ENCODE results near the gene PDGFB. TPM values are rescaled to one million over a fixed set of nuclear protein-coding genes. Genes with fewer than 3 reads are reported as not detected.

PDGFB gene
- total and polyA plus RNA-seq, 2 experiments from 2014 or later: 2.2 to 8.0 TPM

- ATAC-seq: no peak
- H3K4me2 ChIP-seq: no peak overlapping the region
- no peaks in the 10 kb centered on the region for H3K36me3 Mint-ChIP-seq (ENCODE audit: low read depth)
- H3K4me3 ChIP-seq: no peak overlapping the region
- no peak overlapping the region for H3K27ac ChIP-seq (ENCODE audit: low read depth)
- no peaks in the 10 kb centered on the region for H3K79me2 ChIP-seq (replicated peaks; ENCODE audit: insufficient read depth)
- no peaks in the 10 kb centered on the region for H4K20me1 ChIP-seq (replicated peaks; ENCODE audit: insufficient read depth)
- H3K4me3 Mint-ChIP-seq: no peak overlapping the region
- no peak for TF ChIP-seq CTCF (conservative IDR thresholded peaks at IDR 0.05; ENCODE audit: low read depth in 2 of 2)
- no peak for TF ChIP-seq ZNF114 (CRISPR knock-in tag; IDR thresholded peaks at IDR 0.05)
- TF ChIP-seq ZNF331 (CRISPR knock-in tag; IDR thresholded peaks at IDR 0.05; ENCODE audit: low read depth): no peak
- TF ChIP-seq EZH2 (IDR thresholded peaks at IDR 0.05; ENCODE audit: low read depth, unreplicated experiment): no peak
- TF ChIP-seq CREB1 (CRISPR knock-in tag; IDR thresholded peaks at IDR 0.05; ENCODE audit: low read depth): no peak
- no peak for TF ChIP-seq ZNF462 (CRISPR knock-in tag; IDR thresholded peaks at IDR 0.05)
- TF ChIP-seq POLR2AphosphoS5 (IDR thresholded peaks at IDR 0.05; ENCODE audit: low read depth): no peak
- no peak for TF ChIP-seq STAT1 (IDR thresholded peaks at IDR 0.05; ENCODE audit: unreplicated experiment)
- TF ChIP-seq JUNB (IDR thresholded peaks at IDR 0.05; ENCODE audit: unreplicated experiment): no peak
- TF ChIP-seq NANOG (IDR thresholded peaks at IDR 0.05; ENCODE audit: borderline replicate concordance): no peak
- no peak for TF ChIP-seq REST (IDR thresholded peaks at IDR 0.05; ENCODE audit: unreplicated experiment)
- TF ChIP-seq ETS1 (IDR thresholded peaks at IDR 0.05): no peak
- H3K4me1 ChIP-seq (ENCODE audit: insufficient read depth): no peaks in the 10 kb centered on the region
- H3K4me1 Mint-ChIP-seq: peaks cover 10% of the 10 kb centered on the region
- peaks cover 28% of the 10 kb centered on the region for H3K27me3 Mint-ChIP-seq (ENCODE audit: insufficient read depth, low read depth, poor library complexity)
- no peak overlapping the region for H3K27ac Mint-ChIP-seq
- H3K36me3 ChIP-seq (ENCODE audit: insufficient read depth): no peaks in the 10 kb centered on the region
- no peaks in the 10 kb centered on the region for H3F3A ChIP-seq (replicated peaks; ENCODE audit: low read depth)
- no peak for DNase-seq (ENCODE audit: low spot score)
- H3K9me3 Mint-ChIP-seq: peaks cover 3% of the 10 kb centered on the region; the same call in 1 of the 3 replicates
- H2AFZ ChIP-seq: no peak overlapping the region
- H3K27me3 ChIP-seq (ENCODE audit: insufficient read depth): no peaks in the 10 kb centered on the region
- H3K9me2 ChIP-seq (ENCODE audit: insufficient read depth): no peaks in the 10 kb centered on the region
Observed at GRCh38 chr22:39288135-39288898, 43.5 kb upstream of the PDGFB start.

All from GM23338 (cell line).